Stimulated activated naive CD4-positive, alpha-beta T cell (primary cell): ENCODE data around the gene TLR8.
"Not testable (repeated sequence)": the region's sequence is repeated elsewhere in the genome, so short reads cannot be mapped to it uniquely, and the experiment has no call there.

Source experiments
- DNase-seq, 6 experiments: peaks; one replicate each; lab custom pipeline; 2025; lab: John Stamatoyannopoulos, UW

The TLR8 gene

GRCh38 chrX:12896935-12897334 is 9.5 kb upstream of the TLR8 start:
- DNase-seq, result no peak

DNA sequence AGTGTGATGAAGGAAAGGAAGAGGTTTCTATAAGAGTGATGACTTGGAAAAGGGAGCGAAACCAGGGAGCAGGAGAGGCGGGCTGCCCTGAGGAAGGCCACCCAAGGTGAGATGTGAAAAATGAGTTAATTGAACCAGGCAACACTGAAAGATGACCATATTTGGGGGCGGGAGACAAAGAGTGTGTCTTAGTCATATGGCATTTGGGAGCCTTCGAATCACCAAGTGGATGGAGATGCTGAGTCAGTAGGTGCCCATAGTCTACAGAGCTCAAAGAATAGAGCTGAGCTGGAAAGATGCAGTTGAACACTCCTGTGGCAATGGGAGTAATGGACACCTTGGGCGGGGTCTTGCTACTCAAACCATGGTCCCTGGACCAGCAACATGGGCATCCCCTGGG is 8.3 kb upstream of the TLR8 start:
- no peak for DNase-seq

- DNase-seq, result no peak
Observed at GRCh38 chrX:12899506-12899905, 6.9 kb upstream of the TLR8 start.

- DNase-seq, result peak; percentile 17 to 73 (median 51)
Observed at GRCh38 chrX:12901486-12901885, 4.9 kb upstream of the TLR8 start.

DNA sequence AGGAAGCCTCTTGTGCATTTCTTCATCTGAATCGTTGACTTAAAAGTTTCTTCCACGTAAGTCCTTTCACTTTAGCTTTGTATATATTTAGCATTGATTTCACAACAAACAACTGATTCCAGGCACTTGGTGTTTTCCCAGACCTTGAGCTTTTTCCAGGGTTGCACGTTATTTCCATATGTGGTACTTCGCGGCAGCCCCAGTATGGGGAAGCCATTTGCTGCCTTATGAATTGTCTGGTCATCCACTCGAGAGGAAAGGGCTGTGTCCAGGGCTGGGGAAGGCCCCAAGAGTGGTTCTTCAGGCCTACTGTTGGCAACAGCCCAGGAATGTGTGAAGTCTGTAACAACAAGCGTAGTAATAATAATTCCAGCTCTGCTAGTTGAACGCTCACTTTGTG is 2.8 kb upstream of the TLR8 start:
- DNase-seq, result no peak

GRCh38 chrX:12910423-12911121 is 4.2 kb downstream of the TLR8 start:
- DNase-seq, result no peak

DNA sequence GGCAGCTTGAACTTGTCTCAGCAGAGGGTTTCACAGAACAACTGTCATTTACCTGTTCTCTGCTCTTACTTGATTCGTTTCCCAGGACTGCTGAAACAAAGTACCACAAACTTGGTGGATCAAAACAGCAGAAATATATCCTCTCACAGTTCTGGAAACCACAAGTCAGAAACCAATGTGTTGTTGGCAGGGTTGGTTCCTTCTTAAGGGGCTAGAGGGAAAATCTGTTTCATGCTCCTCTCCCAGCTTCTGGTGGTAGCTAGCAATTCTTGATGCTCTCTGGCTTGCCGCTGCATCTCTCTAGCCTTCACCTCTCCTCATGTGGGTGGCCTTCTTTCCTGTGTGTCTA is 4.7 kb downstream of the TLR8 start:
- DNase-seq, result no peak

GRCh38 chrX:12912791-12913482 is 6.5 kb downstream of the TLR8 start:
- DNase-seq, result no peak

GRCh38 chrX:12917753-12918152 is 11.3 kb downstream of the TLR8 start:
- no peak for DNase-seq

- DNase-seq, result no peak
Observed at GRCh38 chrX:12919051-12919450, 12.6 kb downstream of the TLR8 start.

- no peak for DNase-seq
Observed at GRCh38 chrX:12919620-12920019, 13.2 kb downstream of the TLR8 start.

DNA sequence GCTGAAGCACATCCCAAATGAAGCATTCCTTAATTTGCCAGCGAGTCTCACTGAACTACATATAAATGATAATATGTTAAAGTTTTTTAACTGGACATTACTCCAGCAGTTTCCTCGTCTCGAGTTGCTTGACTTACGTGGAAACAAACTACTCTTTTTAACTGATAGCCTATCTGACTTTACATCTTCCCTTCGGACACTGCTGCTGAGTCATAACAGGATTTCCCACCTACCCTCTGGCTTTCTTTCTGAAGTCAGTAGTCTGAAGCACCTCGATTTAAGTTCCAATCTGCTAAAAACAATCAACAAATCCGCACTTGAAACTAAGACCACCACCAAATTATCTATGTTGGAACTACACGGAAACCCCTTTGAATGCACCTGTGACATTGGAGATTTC is 14.6 kb downstream of the TLR8 start:
- no peak for DNase-seq

DNA sequence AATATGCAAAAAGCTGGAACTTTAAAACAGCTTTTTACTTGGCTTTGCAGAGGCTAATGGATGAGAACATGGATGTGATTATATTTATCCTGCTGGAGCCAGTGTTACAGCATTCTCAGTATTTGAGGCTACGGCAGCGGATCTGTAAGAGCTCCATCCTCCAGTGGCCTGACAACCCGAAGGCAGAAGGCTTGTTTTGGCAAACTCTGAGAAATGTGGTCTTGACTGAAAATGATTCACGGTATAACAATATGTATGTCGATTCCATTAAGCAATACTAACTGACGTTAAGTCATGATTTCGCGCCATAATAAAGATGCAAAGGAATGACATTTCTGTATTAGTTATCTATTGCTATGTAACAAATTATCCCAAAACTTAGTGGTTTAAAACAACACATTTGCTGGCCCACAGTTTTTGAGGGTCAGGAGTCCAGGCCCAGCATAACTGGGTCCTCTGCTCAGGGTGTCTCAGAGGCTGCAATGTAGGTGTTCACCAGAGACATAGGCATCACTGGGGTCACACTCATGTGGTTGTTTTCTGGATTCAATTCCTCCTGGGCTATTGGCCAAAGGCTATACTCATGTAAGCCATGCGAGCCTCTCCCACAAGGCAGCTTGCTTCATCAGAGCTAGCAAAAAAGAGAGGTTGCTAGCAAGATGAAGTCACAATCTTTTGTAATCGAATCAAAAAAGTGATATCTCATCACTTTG is 15.6 kb downstream of the TLR8 start:
- no peak for DNase-seq

- DNase-seq, result no peak
Observed at GRCh38 chrX:12922599-12922919, 16.1 kb downstream of the TLR8 start.

GRCh38 chrX:12929701-12930100 is 23.3 kb downstream of the TLR8 start:
- no peak for DNase-seq

DNA sequence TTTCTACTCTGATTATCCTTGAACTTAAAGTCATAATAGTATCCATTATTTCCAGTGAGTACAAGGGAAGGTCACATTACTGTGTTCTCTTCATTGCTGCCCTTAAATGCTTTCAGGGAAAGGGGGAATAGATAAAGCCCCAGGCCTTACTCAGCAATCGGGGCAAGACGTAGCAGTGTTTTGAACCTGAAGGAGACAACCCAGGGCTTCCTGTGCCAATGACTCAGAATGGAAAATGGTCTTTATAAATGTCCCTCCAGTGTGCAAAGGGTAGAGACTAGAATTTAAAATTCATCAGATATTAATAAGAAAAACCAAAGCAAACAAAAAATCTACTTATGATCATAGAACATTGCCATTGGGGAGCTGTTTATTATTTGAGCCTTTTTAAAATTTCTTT is 23.7 kb downstream of the TLR8 start:
- DNase-seq, result no peak

GRCh38 chrX:12932244-12932643 is 25.8 kb downstream of the TLR8 start:
- no peak for DNase-seq

DNA sequence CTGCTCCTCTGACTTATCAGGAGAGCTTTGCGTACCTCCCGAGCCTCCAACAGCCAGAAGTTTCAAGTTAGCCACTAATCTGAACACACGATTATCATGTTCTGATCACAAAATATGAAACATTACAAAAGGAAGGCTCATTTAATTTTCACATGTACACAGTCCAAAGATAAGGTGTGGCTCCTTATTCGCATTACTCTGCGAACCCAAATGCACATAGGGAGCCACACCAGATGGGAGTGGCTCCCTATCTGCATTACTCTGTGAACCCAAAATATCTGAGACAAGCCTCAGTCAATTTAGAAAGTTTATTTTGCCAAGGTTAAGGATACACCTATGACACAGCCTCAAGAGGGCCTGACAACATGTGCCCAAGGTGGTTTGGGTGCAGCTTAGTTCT is 28.4 kb downstream of the TLR8 start:
- no peak for DNase-seq

DNA sequence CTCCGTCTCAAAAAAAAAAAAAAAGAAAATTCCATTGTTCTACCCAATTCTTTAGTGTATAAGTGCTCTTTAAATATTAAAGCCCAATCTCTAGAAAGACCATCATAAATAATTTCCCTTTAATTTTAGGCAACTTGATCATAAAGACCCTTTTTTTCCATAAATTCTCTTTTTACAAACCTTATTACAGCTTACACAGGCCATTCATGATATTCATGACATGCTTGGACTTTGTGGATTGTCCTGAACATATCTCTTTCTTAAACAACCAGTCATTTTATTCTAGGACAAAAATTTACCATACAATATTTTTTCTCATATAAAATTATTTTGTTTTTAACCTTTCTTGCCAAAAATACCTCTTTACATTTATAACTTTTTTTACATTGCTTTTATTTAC is 30.5 kb downstream of the TLR8 start:
- no peak for DNase-seq

- not testable (repeated sequence) for DNase-seq
Observed at GRCh38 chrX:12940471-12940870, 34.1 kb downstream of the TLR8 start.

DNA sequence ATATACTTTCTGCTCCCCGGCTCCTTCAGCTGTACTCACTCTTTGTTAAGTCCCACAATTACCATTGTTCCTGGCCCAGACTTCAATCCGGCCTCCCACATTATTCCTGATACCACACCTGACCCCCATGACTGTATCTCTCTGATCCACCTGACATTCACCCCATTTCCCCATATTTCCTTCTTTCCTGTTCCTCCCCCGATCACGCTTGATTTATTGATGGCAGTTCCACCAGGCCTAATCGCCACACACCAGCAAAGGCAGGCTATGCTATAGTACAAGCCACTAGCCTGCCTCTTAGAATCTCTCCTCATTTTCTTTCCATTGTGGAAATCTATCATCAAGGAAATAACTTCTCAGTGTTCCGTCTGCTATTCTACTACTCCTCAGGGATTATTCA is 37.2 kb downstream of the TLR8 start:
- DNase-seq, result not testable (repeated sequence)

GRCh38 chrX:12944452-12944851 is 38.0 kb downstream of the TLR8 start:
- DNase-seq, result not testable (repeated sequence)

DNA sequence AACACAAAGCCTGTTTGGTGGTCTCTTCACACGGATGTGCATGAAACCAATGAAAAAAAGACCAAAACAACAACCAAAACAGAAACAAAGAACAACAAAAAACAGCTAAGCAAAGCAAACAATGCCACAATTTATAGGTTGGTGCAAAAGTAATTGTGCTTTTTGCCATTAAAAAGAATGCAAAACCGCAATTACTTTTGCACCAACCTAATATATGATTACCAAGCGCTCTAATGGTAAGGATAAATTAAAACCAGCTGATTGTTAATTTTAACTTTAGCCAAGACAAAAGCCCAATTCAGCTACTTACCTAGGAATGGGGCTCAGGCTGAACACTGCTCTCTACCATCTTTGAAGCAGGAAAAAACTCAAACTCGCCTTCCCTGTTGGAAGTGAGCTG is 39.1 kb downstream of the TLR8 start:
- DNase-seq, result no peak

GRCh38 chrX:12946406-12946805 is 40.0 kb downstream of the TLR8 start:
- no peak for DNase-seq
